Activated CD8-positive, alpha-beta memory T cell treated with anti-CD3 and anti-CD28 coated beads for 1 hour (primary cell): ENCODE measurements around the gene FBXO41.

Experiments used
- DNase-seq, 2 donors: peaks; one replicate each; pipeline ENCODE4 v3.0.0-alpha.2; 2020; ENCODE audit warnings: low read depth in 1 of 2; ENCODE audit errors: extremely low read depth in 1 of 2

The FBXO41 gene

DNA sequence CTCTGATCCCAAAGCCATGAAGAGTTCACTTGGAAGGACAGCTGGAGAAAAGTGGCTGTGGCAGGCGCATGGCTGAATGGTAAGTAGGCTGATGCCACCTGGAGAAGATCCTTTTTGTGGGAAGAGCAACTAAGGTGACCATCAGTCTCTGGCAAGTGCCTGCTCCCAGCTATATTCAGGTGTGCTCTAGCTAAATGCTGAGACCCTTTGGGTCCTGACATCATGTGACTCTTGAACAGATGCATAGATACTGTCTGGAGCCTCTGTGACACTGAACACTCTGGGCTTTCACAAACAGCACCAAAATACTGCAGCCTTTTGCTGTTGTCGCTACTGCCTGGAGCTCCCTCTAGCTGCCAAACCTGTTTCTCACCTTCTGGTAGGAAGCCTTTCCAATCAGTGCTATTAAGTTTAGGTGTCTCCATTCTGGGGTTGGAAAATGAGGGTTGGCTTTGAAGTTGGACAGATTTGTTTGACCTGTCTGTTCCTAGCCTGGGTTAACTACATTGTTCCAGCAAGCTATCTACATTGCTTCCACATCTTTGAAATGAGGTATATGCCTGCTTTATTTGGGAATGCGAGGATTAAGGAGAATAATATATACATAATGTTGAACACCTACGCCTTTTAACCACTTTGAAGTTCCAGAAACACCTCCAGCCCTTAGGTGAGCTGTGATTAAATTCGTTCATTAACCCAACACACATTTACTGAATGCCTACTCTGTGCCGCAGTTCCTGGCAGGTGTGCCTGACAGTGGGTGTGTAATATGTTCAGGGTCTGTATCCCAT is 6.0 kb upstream of the FBXO41 start:
- no peak for DNase-seq

DNA sequence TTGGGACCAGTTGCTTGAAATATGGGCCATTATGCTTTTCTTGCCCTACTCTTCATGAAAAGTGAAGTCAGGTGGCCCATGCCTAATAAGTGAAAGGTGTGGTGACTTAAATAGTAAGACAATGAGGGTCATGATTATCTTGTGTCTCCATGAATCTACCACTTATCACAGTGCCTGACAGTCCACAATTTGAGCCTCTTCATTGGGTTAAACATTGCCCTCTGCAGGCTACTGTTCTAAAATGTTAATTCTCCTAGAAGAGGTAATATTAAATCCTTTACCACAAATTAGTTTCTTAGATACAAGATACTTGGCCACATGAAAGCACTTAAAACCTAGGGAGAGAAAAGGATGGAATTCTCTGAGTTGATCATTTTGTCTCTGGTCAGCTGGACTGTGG is 5.0 kb upstream of the FBXO41 start:
- DNase-seq = no peak

DNA sequence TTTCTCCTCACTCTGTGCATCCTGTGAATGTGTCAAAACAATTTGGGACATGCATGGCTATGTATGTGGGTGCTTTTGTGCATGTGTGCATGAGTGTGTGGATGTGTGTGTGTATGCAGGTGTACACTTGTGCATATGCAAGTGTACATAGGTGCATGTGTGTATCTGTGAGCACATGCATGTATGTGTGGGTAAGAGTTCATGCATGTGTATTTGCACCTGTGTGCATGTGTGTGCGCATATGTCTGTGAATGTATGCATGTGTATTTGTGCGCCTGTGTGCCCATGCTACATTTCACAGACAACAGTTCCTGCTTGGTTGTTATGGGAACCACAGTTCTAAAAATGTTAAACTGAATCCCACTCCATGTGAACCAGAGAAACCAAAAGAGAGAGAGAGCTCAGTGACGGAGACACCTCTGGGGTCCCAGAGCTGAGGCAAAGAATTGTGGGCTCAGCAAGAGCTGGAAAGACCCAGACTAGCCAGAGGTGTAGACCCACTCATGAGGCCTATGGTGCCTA is 1.9 kb upstream of the FBXO41 start:
- no peak for DNase-seq

DNA sequence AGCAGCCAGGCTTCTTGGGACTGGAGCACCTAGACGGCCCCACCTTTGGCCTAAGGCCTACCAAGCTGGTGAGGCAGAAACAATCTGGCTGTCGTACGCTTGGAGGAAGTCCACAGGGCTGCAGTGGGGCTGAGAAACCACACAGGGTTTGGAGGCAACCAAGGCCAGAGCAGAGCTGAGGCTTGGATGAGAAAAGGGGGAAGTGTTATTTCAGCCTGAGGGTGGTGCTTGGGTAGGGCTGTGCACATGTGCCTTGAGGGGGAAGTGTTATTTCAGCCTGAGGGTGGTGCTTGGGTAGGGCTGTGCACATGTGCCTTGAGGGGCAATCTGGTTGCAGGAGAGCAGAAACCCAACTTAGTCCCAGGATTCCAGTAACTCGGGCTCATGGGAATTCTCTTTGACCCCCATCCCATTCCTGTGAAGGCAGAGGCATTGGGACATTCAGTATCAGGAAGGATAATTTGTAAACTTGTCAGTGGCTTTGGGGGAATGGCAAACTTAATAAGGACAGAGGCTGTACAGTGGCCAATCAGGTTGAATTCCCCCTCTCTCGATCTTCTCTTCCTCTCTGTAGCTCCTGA is 971 bp upstream of the FBXO41 start:
- no peak for DNase-seq

DNA sequence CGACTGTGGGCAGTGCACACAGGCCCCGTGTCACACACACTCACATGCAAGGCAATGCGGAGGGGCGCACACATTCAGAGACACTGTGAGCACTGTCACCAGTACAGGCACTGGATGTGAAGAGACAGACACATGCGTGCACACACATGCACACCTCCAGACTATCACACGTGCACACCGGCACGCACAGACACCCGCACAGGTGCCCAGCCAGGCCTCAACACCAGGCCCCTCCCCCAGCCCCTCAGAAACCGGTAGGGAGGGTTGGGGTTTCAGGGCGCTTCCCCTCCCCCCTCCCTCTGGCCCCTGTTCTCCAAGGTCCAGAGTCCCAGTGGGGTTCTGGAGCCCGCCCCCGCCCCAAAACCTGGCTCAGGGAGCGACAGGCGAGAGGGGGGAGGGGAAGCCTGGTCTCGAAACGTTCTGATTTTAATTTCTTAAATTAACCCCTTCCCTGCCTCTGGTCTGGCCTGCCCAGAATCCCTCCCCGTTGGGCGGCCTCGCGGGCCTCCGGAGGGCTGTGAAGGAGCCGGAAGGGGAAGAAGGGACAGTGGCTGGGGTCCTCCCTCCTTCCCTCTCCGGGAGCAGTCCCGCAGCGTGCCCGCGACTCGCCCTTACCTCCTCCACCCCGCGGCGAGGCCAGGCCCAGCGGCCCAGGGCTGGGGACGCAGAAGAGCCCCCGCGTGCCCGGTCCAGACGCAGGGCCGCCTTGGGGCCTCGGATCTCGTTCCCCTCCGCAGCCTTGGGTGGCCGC is 558 bp downstream of the FBXO41 start:
- DNase-seq = no peak

DNA sequence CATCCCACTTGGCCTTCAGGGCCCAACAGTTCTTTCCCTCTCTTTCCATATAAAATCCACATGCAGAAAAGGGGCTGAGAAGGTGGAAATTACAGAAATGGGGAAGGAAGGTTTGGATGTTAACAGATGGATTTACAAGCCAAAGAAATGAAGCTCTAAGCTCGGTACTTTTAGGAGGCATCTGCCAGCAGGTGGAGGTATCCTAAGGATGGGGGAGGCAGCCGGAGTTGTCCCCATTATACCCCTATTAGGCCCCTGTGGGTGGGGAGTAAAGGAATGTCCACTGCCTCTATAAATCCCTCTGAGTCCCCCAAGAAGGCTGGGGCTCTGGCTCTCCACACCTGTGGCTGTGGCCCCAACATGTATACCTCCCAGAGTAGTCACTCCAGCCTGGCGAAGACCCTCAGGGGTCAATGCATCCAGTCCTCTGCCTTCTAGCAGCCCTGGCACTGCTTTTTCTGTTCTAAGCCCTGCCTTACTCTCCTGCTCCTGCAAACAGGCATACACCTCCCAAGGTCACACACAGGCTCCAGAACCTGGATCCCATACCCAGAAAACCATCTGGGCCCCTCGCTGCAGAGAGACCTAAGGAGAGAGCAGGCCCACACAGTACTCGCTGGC is 1.2 kb downstream of the FBXO41 start:
- DNase-seq = no peak

DNA sequence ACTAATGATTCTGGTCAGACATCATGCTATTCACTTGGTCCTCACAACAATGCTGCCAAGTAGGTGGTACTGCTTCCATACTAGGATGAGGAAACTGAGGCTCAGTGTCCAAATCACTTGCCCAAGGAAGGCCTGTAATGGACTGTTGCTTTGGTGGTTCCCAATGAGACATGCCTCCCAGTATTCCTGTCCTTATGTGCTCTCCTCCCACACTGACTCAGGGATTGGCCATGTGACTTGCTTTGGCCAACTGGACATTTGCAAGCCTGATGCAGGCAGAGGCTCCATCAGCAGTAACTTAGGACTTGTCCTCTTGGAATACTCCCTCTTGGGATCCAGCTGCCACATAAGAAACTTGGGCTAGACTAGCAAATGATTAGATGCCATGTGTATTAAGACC is 3.0 kb downstream of the FBXO41 start:
- DNase-seq = no peak

DNA sequence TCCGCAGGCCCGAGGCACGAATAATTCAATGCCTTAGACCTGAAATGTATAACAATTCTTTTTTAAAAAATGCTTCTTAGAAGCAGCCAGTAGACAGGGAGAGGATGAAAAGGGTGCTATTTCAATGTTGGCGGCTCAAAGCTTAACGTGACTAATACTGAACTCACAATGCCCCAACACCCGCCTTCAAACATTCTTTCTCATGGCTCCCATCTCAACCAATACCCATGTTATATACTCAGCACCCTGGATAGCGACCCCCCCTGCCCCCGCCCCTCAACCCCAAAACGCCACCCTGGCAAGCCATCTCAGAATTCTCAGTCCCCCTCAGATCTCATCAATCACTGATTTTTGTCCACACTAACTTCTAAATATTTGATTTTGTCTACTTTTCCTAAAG is 4.4 kb downstream of the FBXO41 start:
- no peak for DNase-seq

DNA sequence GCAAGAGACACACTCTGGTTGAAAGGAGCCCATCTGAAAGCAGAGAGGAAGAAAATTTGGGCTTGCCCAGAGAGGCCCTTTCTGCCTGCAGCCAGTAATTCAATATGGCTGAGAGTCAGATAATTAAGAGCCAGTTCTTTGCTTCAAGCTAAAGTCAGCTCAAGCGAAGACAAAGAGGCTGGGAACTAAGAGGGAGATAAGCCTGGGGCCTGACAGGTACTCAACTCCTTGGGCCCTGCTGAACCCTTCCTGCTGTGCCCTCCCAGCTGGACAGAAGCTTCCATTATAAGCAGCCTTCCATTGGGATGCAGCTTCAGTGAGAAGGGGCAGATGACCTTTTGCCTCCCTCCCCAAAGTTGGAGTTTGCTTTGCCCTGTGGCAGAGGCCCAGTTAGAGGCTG is 12.0 kb downstream of the FBXO41 start:
- DNase-seq = no peak

DNA sequence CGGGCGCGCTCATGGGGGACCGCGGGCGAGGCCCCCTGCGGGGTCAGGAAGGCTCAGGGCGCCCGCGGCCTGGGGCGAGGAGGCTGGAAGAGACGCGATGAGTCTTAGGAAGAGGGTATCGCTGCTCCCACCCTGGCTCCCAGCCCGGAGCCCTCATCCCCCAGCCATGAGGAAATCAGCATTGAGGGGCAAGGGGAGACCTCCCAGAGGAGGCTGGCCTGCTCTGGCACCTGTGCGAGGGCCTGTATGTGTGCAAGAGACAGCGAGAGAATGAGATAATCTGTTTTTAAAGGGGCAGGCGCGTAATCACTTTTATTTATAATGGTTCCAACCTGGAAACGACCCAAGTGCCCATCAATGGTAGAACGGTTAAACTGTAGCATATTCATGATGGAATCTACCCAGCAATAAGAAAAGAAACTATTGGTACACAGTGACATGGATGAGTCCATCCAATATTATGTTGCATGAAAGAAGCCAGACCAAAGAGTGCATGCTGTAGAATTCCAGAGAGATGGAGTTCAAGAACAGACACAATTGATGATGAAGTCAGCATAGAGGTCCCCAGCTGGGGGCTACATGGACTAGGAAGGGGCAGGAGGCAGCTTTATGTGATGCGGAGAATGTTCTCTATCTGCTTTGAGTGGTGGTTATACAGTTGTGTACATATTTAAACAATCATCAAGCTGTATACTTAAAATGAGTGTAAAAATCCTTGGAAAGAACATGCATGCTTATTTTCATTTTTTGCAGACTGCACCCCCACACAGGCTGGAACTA is 14.4 kb downstream of the FBXO41 start:
- DNase-seq = no peak

DNA sequence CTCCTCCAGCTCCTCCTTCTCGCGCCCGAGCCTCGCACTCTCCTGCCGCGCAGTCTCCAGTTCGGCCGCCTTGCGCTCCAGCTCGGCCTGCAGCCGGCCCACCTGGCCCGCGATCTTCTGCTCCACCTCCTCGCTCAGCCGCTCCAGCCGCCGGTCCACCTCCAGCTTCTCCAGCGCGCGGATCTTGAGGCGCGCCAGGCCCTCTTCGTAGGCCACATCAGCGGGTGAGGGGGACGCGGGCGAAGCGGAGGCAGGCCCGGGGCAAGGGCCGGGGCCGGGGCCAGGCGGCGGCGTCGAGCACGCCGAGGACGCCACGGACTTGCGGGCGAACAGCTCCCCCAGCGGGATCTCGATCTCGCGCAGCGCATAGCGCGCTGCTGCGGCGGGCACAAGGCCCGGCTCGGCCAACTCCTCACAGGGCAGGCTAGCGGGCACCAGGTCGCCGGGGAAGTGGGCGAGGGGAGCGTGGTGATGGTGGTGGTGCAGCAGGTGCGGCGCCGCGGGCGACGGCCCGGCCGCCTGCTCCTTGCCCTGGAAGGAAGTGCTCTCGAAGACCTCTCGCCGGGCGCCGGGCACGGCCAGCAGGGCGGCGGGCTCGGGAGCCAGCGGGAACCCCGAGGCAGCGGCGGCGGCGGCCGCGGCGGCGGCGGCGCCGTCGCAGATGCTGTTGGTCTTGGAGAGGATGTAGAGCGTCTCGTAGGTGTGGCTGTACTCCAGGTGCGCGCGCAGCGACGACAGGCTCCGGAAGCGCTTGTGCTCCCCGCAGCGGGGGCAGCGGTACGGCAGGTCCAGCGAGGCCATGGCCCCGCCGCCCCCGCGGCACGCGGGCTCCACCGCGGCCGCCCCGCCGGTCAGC is 15.2 kb downstream of the FBXO41 start:
- DNase-seq = peak; percentile 40 to 59

DNA sequence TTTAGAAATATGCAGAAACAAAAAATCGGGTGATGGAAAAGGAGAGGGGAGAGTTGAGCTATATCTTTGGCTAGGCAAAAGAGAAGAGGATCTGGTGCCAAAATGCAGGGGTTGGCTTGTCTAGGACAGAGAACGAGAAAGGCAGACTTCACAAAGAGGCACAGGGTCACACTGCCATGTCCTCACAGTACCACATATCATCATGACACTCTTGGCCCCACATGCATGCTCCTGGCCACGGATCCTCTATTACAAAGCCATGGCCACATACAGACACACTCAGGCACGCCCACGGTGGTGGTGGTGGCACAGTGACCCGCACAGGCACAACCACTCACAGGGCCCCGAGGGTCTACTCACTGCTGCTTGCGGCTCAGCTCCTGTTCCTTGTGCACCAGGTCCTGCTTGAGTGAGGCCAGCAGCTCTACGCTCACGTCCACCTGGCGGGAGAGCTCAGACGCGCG is 15.9 kb downstream of the FBXO41 start:
- DNase-seq = no peak

DNA sequence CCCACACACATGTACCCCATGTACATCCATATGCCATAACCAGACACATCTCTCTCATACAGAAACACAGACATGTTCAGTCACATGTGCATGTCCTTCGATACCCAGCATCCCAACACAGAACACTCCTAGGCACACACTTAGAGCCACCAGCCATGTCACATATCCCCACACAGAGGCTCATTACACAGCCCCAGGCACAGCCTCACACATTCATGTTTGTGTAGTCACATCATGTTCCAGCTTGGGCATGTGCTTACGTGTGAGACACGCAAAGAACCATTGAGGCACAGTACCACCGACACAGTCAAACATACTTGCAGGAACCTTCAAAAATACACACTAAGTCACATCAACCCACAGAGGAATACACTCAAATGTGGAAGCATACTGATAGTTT is 17.3 kb downstream of the FBXO41 start:
- no peak for DNase-seq

DNA sequence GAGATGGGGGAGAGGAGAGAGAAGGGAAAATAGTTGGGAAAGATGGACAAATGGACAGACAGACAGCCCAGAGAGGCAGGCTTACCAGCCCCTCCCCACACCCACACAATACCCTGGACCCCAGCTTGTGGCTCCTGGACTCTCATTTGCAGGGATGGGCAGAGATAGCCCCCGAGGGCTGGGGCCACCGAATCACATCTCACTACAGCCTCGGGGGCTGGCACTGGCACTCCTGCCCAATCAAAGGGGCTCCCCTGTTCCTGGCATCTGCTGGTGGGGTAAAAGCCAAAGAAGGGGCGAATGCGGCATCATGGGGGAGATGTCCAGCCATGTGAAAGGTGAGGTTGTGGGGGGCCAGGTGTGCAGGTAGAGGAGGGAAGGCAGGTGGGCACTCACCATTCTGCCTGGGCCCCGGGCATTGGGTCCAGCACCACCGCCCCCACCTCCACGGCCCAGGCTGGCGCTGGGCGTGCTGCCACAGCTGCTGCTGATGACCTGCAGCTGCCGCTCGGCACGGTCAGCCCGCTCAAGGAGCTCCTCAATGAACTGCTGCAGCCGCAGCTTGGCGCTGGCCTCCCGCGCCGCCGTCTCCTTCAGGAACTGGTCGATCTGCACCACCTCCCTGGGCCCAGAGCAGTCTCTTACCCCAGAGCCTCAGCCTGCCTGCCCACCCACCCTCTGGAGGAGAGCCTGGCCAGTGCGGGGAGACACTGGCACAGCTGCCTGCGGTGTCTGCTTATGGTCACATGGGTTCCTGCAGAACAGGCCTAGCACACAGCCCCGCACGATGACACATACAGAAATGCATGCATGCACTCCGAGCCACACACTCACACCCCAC is 18.0 kb downstream of the FBXO41 start:
- DNase-seq = no peak

DNA sequence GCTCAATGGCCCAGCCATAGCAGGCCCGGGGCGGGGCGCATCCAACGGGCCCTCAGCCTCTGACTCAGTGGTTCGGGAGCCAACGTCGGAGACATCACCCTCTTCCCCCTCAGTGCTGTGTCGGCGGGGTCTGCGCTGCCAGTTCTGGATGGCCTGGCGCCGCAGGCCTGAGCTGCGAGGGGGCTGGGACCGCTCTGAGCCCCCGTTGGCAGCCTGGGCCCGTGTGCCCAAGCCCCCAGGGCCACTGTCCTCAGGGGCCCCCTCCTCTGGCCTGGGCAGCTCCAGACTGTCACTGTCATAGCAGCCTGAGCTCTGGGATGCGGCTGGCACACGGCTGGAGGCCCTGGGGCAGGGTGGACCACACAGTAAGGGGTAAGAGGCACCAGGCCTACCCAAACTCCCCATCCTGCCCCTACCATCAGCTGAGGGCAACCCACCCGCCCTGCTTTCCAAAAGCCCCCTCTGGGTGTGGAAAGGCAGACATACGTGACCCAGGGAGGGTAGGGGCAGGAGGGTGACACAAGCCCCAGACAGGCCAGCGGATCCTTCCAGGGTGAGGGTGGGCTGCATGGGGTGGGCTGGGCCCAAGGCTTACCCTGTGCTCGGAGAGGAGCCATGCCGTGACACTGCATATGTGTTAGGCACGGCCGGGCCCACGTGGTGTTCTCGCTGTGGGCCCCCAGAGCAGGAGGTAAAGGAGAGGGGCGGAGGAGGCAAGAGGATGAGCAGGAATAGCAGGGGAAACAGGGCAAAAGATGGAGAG is 18.8 kb downstream of the FBXO41 start:
- DNase-seq = no peak

DNA sequence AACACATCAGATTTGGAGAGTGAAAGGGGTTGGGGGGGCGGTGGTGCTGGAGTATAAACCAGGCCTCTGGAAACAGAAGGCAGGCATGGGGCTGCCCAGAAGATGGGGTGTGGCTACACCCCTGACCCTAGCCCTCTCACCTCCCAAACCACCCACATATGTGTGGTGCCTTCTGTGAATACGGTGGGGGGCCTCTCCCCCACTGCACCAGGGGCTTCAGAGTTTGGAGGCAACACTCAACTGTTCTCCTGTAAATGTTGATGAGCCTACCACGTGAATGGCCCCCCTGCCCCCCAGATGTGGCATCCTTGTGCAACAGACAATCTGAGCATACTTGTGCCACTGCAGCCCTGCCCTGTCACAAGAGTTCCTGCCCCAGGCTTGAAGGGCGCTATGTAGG is 19.5 kb downstream of the FBXO41 start:
- DNase-seq = no peak

DNA sequence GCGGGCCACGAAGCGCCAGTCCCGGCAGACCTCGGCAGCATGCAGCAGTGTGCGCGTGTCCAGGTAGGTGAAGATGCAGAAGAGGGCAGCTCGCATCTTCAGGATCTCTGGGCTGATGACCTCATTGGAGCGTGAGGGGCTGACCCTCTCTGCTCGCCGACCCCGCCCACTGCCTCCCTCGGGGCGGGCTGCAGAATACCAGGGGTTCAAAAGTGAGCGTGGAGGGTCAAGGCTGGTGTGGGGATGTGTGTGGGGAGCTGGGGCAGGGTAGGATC is 20.0 kb downstream of the FBXO41 start:
- no peak for DNase-seq
